Natural killer cell (primary cell): ENCODE measurements around the gene AIRE. TPM values are rescaled to one million over a fixed set of nuclear protein-coding genes. Genes with fewer than 3 reads are reported as not detected.

Source experiments
- ATAC-seq, 3 donors: fragments of 150-1000 bp in 2 of 3; fragments of 200-7000 bp in 1 of 3; cut with Tn5 transposase; 1 replicate in 1 of 3; 2 replicates in 2 of 3; pipeline ENCODE4 v1.10.0; 2021; ENCODE audit warnings: mild to moderate bottlenecking in 2 of 3, moderate library complexity in 2 of 3
- DNase-seq, 2 donors: peaks; one replicate each; pipeline versions ENCODE4 v3.0.0 to v3.0.0-alpha.2; 2013 to 2021; ENCODE audit warnings: mixed read lengths in 1 of 2
- H3K27ac ChIP-seq: one replicate; pipeline ENCODE4 v1.5.1; 2013; ENCODE audit warnings: mild to moderate bottlenecking, low read length
- H3K27me3 ChIP-seq: one replicate; pipeline ENCODE4 v1.6.1; 2013; ENCODE audit warnings: low read length; ENCODE audit not compliant: control insufficient read depth, insufficient read depth
- H3K36me3 ChIP-seq: one replicate; pipeline ENCODE4 v1.6.1; 2013; ENCODE audit warnings: low read length; ENCODE audit not compliant: control insufficient read depth, insufficient read depth
- H3K4me1 ChIP-seq: one replicate; pipeline ENCODE4 v1.6.1; 2013; ENCODE audit warnings: low read length; ENCODE audit not compliant: control insufficient read depth, insufficient read depth
- H3K4me3 ChIP-seq: one replicate; pipeline ENCODE4 v1.5.1; 2013; ENCODE audit warnings: low read length
- H3K9me3 ChIP-seq: one replicate; pipeline ENCODE4 v1.6.1; 2013; ENCODE audit warnings: low read length; ENCODE audit not compliant: control insufficient read depth, insufficient read depth
- H3K27ac Mint-ChIP-seq, 2 donors: one replicate each; pipeline ENCODE4 v1.8.0; 2022; ENCODE audit warnings: mild to moderate bottlenecking in 2 of 2, mixed read lengths in 2 of 2, moderate library complexity in 1 of 2
- H3K27me3 Mint-ChIP-seq, 2 donors: one replicate each; pipeline ENCODE4 v1.8.0; 2022; ENCODE audit warnings: low read depth in 2 of 2, mixed read lengths in 2 of 2
- H3K36me3 Mint-ChIP-seq: one replicate; pipeline ENCODE4 v1.8.0; 2022; ENCODE audit warnings: mixed read lengths
- H3K4me1 Mint-ChIP-seq, 2 donors: one replicate each; pipeline ENCODE4 v1.8.0; 2022; ENCODE audit warnings: mixed read lengths in 2 of 2
- H3K4me3 Mint-ChIP-seq: one replicate; pipeline ENCODE4 v1.8.0; 2022; ENCODE audit warnings: mild to moderate bottlenecking, moderate library complexity, mixed read lengths
- H3K9me3 Mint-ChIP-seq, 2 donors: one replicate each; pipeline ENCODE4 v1.8.0; 2022; ENCODE audit warnings: mixed read lengths in 2 of 2
- CTCF ChIP-seq: fragments of 200-600 bp; IDR thresholded peaks from one replicate; pipeline ENCODE4 v1.8.0; 2022; ENCODE audit warnings: antibody characterized with exemption
- WGBS: methylation state at CpG from one replicate; pipeline ENCODE4 v1.1.7; 2013; ENCODE audit warnings: missing lambda C conversion rate; ENCODE audit not compliant: insufficient coverage; 5-methylcytosine and 5-hydroxymethylcytosine counted together
- intact Hi-C: fragments of 100-400 bp; cut with micrococcal nuclease; formaldehyde crosslinking; loops from one replicate; pipeline ENCODE4 v1.14.2; 2022
- total RNA-seq, 4 donors: library from RNA; stranded (reverse); fragments of 120-200 nt in 1 of 4; gene quantifications; one replicate each; pipeline versions ENCODE4 v1.2.3 to v1.2.4, GENCODE V29; 2013 to 2022

AIRE gene
- total RNA-seq, 3 donors from 2014 or later (not counting 1 experiment from before 2014, with no cell fraction given): not detected

DNA sequence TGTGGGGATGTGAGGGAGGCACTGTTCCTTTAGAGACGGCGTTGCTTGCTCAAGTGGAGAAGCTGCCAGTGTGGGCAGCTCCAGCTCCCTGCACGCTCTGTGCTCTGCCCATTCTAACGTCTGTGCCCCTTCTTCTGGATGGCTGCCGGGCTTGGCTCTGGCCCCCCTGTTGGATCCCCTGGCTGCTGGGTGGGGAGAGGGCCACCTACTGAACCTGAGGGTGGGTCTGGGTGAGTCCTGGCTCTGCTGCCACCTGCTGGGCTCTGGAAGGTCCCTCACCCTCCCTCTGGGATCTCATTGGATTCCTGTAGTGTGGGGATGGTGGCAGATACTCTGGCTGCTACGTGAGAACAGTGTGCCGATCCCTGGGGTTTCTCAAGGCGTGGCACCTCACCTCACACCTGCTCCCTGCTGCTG, 19.2 kb downstream of the AIRE start:
- no peaks in the 10 kb centered on the region for H3K36me3 Mint-ChIP-seq
- Histone ChIP-seq H3K27ac (no peak overlapping the region), H3K27me3 (no peaks in the 10 kb centered on the region), H3K9me3 (no peaks in the 10 kb centered on the region), H3K4me1 (peaks cover 25% of the 10 kb centered on the region), H3K4me3 (no peak overlapping the region), H3K36me3 (peaks cover 3% of the 10 kb centered on the region)
- ATAC-seq (peak in 2 of 3 donors; percentile 37 to 57), DNase-seq (peak in 1 of 2 donors; percentile 72)
- intact Hi-C loops: no loop called here
- H3K9me3 Mint-ChIP-seq: no peaks in the 10 kb centered on the region
- H3K4me3 Mint-ChIP-seq: peak overlapping the region; percentile 50
- peak overlapping the region in 1 of 2 donors; percentile 45 for H3K27ac Mint-ChIP-seq
- peak; percentile 14 for TF ChIP-seq CTCF
- no peaks in the 10 kb centered on the region for H3K27me3 Mint-ChIP-seq
- peaks cover 4 to 46% of the 10 kb centered on the region in 2 donors for H3K4me1 Mint-ChIP-seq
- 81% methylated on average over 8 of the region's 8 CpGs for WGBS

DNA sequence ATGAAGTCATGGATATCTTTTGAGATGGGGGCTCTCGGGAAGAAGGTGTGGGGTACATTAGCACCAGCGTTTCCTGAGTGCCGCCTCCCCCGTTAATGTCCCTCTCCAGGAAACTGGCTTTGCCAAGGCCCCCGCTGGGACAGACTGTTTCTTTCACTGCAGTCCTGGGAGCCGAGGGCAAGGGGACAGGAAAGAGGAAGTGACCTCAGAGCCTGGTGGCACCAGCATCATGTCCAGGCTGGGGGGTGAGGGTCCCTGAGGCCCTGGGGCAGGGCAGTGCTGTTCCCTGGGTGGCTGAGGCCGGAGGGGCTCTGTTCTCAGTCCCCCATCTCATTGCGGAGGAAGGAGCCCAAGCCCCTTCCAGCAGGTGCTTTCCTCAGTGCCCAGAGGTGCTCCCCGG, 20.0 kb downstream of the AIRE start:
- Mint-ChIP-seq H3K27me3 (no peaks in the 10 kb centered on the region), H3K4me3 (no peak overlapping the region), H3K27ac (no peak overlapping the region), H3K36me3 (no peaks in the 10 kb centered on the region), H3K4me1 (peaks cover 4 to 44% of the 10 kb centered on the region in 2 donors), H3K9me3 (no peaks in the 10 kb centered on the region)
- DNase-seq (no peak), ATAC-seq (no peak)
- H3K9me3 ChIP-seq: no peaks in the 10 kb centered on the region
- intact Hi-C loops: no loop called here
- H3K36me3 ChIP-seq: peaks cover 7% of the 10 kb centered on the region
- TF ChIP-seq CTCF: no peak
- peaks cover 22% of the 10 kb centered on the region for H3K4me1 ChIP-seq
- H3K27me3 ChIP-seq: no peaks in the 10 kb centered on the region
- no peak overlapping the region for H3K4me3 ChIP-seq
- H3K27ac ChIP-seq: no peak overlapping the region
- 88% methylated on average over 9 of the region's 9 CpGs for WGBS

DNA sequence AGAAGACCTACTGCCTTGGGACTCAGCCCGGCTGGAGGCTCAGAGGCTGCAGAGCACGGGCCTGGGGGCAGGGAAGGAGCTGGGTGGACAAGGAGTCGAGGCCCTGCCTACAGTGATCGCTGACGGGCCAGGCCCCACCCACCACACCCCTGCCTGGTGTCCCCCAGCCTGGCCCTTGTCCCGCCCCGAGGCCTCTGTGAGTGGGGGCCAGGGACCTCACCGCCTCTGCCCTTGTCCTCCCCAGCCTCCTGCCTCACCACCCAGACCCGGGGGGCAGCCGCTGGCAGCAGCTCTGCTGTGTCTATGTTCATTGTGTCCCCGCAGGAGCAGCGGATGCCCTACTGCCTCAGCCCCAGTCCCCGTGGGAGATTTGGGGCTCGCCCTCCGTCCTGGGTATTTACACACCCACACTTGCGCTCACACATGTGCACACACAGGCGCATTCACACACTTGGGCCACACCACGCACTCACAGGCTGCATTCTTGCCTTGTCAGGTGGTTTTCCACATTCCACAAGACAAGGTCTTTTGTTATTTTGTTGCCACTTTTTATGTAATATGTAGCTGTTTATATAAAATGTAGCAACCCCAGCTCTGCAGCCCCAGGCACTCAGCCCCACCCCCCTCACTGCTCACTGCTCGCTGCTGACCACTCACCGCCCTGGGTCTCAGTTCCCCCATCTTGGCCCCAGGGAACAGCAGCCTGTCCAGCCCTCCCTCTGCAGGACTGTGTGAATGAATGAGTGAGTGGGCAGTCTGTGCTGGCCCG, 21.4 kb downstream of the AIRE start:
- DNase-seq (no peak), ATAC-seq (no peak)
- Histone ChIP-seq H3K9me3 (no peaks in the 10 kb centered on the region), H3K4me3 (no peak overlapping the region), H3K4me1 (peaks cover 8% of the 10 kb centered on the region), H3K27me3 (no peaks in the 10 kb centered on the region), H3K27ac (no peak overlapping the region), H3K36me3 (peaks cover 20% of the 10 kb centered on the region)
- Mint-ChIP-seq H3K27me3 (no peaks in the 10 kb centered on the region), H3K27ac (no peak overlapping the region), H3K4me3 (no peak overlapping the region), H3K9me3 (no peaks in the 10 kb centered on the region), H3K36me3 (no peaks in the 10 kb centered on the region), H3K4me1 (peaks cover 4 to 35% of the 10 kb centered on the region in 2 donors)
- intact Hi-C loops: no loop called here
- no peak for TF ChIP-seq CTCF
- 98% methylated on average over 21 of the region's 21 CpGs for WGBS
